Colonic mucosa (tissue), 4 donors: ENCODE results near the gene USP34. TPM values are rescaled to one million over a fixed set of nuclear protein-coding genes. Genes with fewer than 3 reads are reported as not detected.
"Not testable (repeated sequence)": the region's sequence is repeated elsewhere in the genome, so short reads cannot be mapped to it uniquely, and the experiment has no call there.

Experiments
- DNase-seq: peaks from one replicate; pipeline ENCODE4 v3.0.0-alpha.2; 2020
- H3K27ac ChIP-seq: fragments of 200-600 bp; one replicate; pipeline ENCODE4 v1.8.0; 2021
- H3K27me3 ChIP-seq: fragments of 200-600 bp; one replicate; pipeline ENCODE4 v1.8.0; 2021
- H3K36me3 ChIP-seq: fragments of 200-600 bp; one replicate; pipeline ENCODE4 v1.8.0; 2021
- H3K4me1 ChIP-seq: fragments of 200-600 bp; one replicate; pipeline ENCODE4 v1.8.0; 2021; ENCODE audit warnings: mild to moderate bottlenecking
- H3K4me3 ChIP-seq: fragments of 200-600 bp; one replicate; pipeline ENCODE4 v1.8.0; 2021
- H3K9ac ChIP-seq, 2 donors: one replicate each; pipeline ENCODE4 v1.7.0; 2013; ENCODE audit warnings: control low read depth in 2 of 2, low read depth in 2 of 2, low read length in 2 of 2
- H3K9me3 ChIP-seq: fragments of 200-600 bp; one replicate; pipeline ENCODE4 v1.8.0; 2021
- intact Hi-C: fragments of 100-400 bp; cut with DNase I; formaldehyde crosslinking; loops from one replicate; pipeline ENCODE4 v1.14.1; 2022
- total RNA-seq, 2 donors: library from RNA; stranded (reverse); fragmentation: NEBNext Ultra II Directional in 1 of 2; extraction: Animal tissue kit (Norgen Biotek cat#: 25700) in 1 of 2; gene quantifications; one replicate each; pipeline ENCODE4 v1.2.1, GENCODE V29; 2021
- TF ChIP-seq, protein P1 (sequence below): fragments of 200-600 bp; IDR thresholded peaks from one replicate; pipeline ENCODE4 v1.8.0; 2022; ENCODE audit warnings: antibody characterized with exemption, mild to moderate bottlenecking
- donor health status: healthy.
- donor health status: DM: no; HTN: no; CAD: no.
- donor health status: DM: no; HTN: no; CAD: no.

USP34 gene
- total RNA-seq, 2 donors from 2014 or later = 70.8 to 76.3 TPM

GRCh38 chr2:61504949-61505348 is 34.1 kb upstream of the USP34 start:
- Histone ChIP-seq H3K9ac (no peak overlapping the region), H3K27me3 (no peaks in the 10 kb centered on the region), H3K36me3 (peaks cover 8% of the 10 kb centered on the region), H3K9me3 (no peaks in the 10 kb centered on the region), H3K4me3 (no peak overlapping the region), H3K27ac (no peak overlapping the region), H3K4me1 (no peaks in the 10 kb centered on the region)
- intact Hi-C loops = no loop called here
- DNase-seq = no peak
- TF ChIP-seq, protein P1, sequence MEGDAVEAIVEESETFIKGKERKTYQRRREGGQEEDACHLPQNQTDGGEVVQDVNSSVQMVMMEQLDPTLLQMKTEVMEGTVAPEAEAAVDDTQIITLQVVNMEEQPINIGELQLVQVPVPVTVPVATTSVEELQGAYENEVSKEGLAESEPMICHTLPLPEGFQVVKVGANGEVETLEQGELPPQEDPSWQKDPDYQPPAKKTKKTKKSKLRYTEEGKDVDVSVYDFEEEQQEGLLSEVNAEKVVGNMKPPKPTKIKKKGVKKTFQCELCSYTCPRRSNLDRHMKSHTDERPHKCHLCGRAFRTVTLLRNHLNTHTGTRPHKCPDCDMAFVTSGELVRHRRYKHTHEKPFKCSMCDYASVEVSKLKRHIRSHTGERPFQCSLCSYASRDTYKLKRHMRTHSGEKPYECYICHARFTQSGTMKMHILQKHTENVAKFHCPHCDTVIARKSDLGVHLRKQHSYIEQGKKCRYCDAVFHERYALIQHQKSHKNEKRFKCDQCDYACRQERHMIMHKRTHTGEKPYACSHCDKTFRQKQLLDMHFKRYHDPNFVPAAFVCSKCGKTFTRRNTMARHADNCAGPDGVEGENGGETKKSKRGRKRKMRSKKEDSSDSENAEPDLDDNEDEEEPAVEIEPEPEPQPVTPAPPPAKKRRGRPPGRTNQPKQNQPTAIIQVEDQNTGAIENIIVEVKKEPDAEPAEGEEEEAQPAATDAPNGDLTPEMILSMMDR = no peak

DNA sequence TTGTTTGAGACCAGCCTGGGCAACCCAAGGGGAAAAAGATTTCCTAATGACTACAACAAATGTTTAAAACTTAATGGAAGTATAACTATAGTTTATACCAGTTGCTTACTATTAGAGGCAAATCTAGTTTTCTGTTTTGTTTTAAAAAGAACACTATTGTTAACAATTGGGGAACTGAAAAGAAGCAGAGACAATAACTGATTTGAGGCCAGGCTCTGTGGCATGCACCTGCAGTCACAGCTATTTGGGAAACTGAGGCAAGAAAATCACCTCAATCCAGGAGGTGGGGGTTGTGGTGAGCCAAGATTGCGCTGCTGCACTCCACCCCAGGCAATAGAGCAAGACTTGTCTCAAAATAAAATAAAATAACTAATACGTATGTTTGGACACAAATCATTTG is 28.2 kb upstream of the USP34 start:
- no peak overlapping the region for H3K9ac ChIP-seq
- intact Hi-C loops = no loop called here

DNA sequence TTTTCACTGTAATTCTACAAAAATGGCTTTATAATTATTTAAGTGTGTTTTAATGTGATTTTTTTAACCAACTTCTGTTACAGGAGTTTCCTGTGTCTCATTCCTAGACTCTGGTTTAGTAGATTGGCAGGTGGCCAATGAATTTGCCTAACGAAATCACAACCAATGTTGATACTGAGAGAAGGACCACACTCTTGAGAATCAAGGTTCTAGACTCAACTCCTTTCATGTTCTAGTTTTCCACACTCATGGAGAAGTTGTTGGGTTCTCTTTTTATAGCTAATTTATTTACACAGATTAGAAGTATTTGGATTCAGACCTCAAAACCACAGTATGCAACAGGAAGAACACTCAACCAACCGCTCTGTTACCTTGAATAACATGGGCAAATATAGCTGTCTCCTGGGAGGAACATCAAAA is 22.6 kb upstream of the USP34 start:
- H3K9ac ChIP-seq = no peak overlapping the region
- TF ChIP-seq, protein P1 = no peak
- H3K36me3 ChIP-seq = peaks cover 16% of the 10 kb centered on the region
- no peak overlapping the region for H3K4me3 ChIP-seq
- intact Hi-C loops = no loop called here
- DNase-seq = no peak
- H3K9me3 ChIP-seq = no peaks in the 10 kb centered on the region
- H3K4me1 ChIP-seq = no peaks in the 10 kb centered on the region
- no peaks in the 10 kb centered on the region for H3K27me3 ChIP-seq
- no peak overlapping the region for H3K27ac ChIP-seq

More for the DNA sequence above, 28.2 kb upstream of the USP34 start:
- H3K4me3 ChIP-seq = no peak overlapping the region
- TF ChIP-seq, protein P1 = no peak
- no peak overlapping the region for H3K27ac ChIP-seq
- no peaks in the 10 kb centered on the region for H3K9me3 ChIP-seq
- H3K4me1 ChIP-seq = no peaks in the 10 kb centered on the region
- peaks cover 20% of the 10 kb centered on the region for H3K36me3 ChIP-seq
- no peak for DNase-seq
- no peaks in the 10 kb centered on the region for H3K27me3 ChIP-seq

DNA sequence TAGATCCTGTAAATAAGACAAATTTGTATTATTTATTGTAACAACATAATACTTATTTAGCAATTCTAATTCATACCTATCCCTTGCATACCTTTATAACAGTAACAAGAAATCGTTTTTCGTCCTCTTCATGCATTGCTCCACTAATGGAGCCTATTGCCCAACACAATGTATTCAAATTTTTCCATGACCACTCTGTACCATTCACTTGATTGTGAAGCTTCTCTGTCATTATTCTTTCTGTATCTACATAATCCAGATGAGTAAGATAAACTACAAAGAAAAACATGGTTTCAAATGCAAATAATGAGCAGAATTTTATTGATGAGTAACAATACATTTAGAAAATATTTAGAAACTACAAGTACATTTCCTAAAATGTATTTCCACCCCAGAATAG is 21.6 kb upstream of the USP34 start:
- Histone ChIP-seq H3K27me3 (no peaks in the 10 kb centered on the region), H3K9me3 (no peaks in the 10 kb centered on the region), H3K9ac (no peak overlapping the region), H3K27ac (no peak overlapping the region), H3K4me1 (no peaks in the 10 kb centered on the region), H3K4me3 (no peak overlapping the region), H3K36me3 (peaks cover 10% of the 10 kb centered on the region)
- TF ChIP-seq, protein P1 = no peak
- no peak for DNase-seq
- intact Hi-C loops = no loop called here

DNA sequence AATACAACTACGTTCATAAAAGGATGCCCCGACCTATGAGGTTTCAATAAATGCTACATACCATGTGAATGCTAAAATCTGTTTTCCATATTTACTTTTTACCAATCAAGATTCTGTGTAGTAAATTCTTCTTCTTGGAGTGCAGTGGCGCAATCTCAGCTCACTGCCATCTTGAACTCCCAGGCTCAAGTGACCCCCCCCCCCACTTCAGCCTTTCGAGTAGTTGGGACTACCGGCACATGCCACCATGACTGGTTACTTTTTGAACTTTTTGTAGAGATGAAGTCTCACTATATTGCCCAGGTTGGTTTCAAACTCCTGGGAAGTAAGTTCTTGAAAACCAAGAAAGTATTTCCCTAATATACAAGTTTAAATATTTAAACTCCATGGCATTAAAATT is 14.4 kb upstream of the USP34 start:
- TF ChIP-seq, protein P1 = no peak
- no peaks in the 10 kb centered on the region for H3K27me3 ChIP-seq
- H3K4me1 ChIP-seq = no peaks in the 10 kb centered on the region
- no peak for DNase-seq
- H3K36me3 ChIP-seq = peaks cover 9% of the 10 kb centered on the region
- no peak overlapping the region for H3K27ac ChIP-seq
- no peaks in the 10 kb centered on the region for H3K9me3 ChIP-seq
- H3K4me3 ChIP-seq = no peak overlapping the region
- no peak overlapping the region for H3K9ac ChIP-seq
- intact Hi-C loops = no loop called here

DNA sequence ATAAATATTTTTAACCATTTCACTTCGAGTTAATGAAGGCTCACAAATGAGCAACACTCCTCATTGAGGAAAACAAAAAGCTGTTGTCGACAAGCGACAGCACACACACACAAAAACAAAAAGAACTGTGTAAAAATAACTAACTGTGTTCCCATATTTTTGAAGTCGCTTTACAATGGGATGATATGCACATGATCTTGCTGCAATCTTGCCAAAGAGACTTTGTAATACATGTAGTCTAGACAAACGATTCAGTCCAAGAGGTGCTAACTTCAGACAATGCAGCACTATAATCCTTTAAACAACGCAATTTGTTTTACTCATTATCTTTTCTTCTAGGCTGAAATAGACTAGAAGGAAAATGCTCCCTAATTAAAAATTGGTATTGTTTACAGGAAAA is 7.2 kb upstream of the USP34 start:
- no peak overlapping the region for H3K4me3 ChIP-seq
- intact Hi-C loops = no loop called here

DNA sequence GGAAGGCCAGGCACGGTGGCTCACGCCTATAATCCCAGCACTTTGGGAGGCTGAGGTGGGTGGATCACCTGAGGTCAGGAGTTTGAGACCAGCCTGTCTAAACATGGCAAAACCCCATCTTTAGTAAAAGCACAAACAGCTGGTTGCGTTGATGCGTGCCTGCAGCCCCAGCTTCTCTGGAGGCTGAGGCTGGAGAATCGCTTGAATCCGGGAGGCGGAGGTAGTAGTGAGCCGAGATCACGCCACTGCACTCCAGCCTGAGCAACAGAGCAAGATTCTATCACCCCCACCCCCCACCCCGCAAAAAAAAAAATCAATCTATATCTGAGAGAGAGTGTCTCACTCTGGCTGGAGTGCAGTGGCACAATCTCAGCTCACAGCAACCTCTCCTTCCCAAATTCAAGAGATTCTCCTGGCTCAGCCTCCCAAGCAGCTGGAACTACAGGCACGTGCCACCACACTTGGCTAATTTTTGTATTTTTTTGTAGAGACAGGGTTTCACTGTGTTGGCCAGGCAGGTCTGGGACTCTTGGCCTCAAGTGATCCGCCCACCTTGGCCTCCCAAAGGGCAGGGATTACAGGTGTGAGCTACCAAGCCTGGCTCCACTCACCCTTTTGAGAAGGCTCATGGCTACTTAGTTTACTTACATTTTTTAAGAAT is 6.2 kb upstream of the USP34 start:
- H3K4me1 ChIP-seq, H3K27me3 ChIP-seq, H3K4me3 ChIP-seq, H3K9me3 ChIP-seq, H3K9ac ChIP-seq, intact Hi-C loops, DNase-seq, H3K27ac ChIP-seq, H3K36me3 ChIP-seq: not testable (repeated sequence)

More for the DNA sequence above, 7.2 kb upstream of the USP34 start:
- no peaks in the 10 kb centered on the region for H3K4me1 ChIP-seq
- DNase-seq = no peak
- H3K36me3 ChIP-seq = peaks cover 4% of the 10 kb centered on the region
- H3K9ac ChIP-seq = no peak overlapping the region
- H3K27ac ChIP-seq = no peak overlapping the region
- no peaks in the 10 kb centered on the region for H3K9me3 ChIP-seq
- no peaks in the 10 kb centered on the region for H3K27me3 ChIP-seq
- TF ChIP-seq, protein P1 = no peak
